GM23338 (cell line): ENCODE data around the gene F13A1. TPM values are rescaled to one million over a fixed set of nuclear protein-coding genes. Genes with fewer than 3 reads are reported as not detected.

ENCODE experiments used
- ATAC-seq: fragments of 200-7000 bp; cut with Tn5 transposase; 3 replicates; pipeline ENCODE4 v1.9.1; 2020
- DNase-seq: peaks from one replicate; pipeline ENCODE4 v3.0.0-alpha.2; 2015; ENCODE audit warnings: low spot score
- H2AFZ ChIP-seq: fragments of 200-600 bp; sonication (generic); 2 replicates; pipeline ENCODE4 v1.8.0; 2016; ENCODE audit warnings: antibody characterized with exemption, mild to moderate bottlenecking, moderate library complexity
- H3F3A ChIP-seq: fragments of 200-600 bp; sonication (generic); replicated peaks from 2 replicates; pipeline ENCODE4 v1.8.0; 2017; ENCODE audit warnings: antibody characterized with exemption, mixed run types, low read depth
- H3K27ac ChIP-seq: fragments of 200-600 bp; sonication (generic); 2 replicates; pipeline ENCODE4 v1.6.1; 2016; ENCODE audit warnings: low read depth
- H3K27me3 ChIP-seq: fragments of 200-600 bp; sonication (generic); 2 replicates; pipeline ENCODE4 v1.8.0; 2016; ENCODE audit warnings: mild to moderate bottlenecking, mixed run types, moderate library complexity; ENCODE audit not compliant: insufficient read depth
- H3K36me3 ChIP-seq: fragments of 200-600 bp; sonication (generic); 2 replicates; pipeline ENCODE4 v1.8.0; 2016; ENCODE audit warnings: mild to moderate bottlenecking; ENCODE audit not compliant: insufficient read depth
- H3K4me1 ChIP-seq: fragments of 200-600 bp; sonication (generic); 2 replicates; pipeline ENCODE4 v1.8.0; 2016; ENCODE audit warnings: mild to moderate bottlenecking, moderate library complexity; ENCODE audit not compliant: insufficient read depth
- H3K4me2 ChIP-seq: fragments of 200-600 bp; sonication (generic); 2 replicates; pipeline ENCODE4 v1.7.1; 2017; ENCODE audit warnings: mixed run types
- H3K4me3 ChIP-seq: fragments of 200-600 bp; sonication (generic); 2 replicates; pipeline ENCODE4 v1.6.1; 2016; ENCODE audit warnings: mixed run types
- H3K79me2 ChIP-seq: fragments of 200-600 bp; sonication (generic); replicated peaks from 2 replicates; pipeline ENCODE4 v1.8.0; 2017; ENCODE audit warnings: mild to moderate bottlenecking; ENCODE audit not compliant: insufficient read depth
- H3K9me2 ChIP-seq: fragments of 200-600 bp; sonication (generic); 2 replicates; pipeline ENCODE4 v1.8.0; 2017; ENCODE audit not compliant: insufficient read depth
- H4K20me1 ChIP-seq: fragments of 200-600 bp; sonication (generic); replicated peaks from 2 replicates; pipeline ENCODE4 v1.8.0; 2017; ENCODE audit warnings: mild to moderate bottlenecking; ENCODE audit not compliant: insufficient read depth
- H3K27ac Mint-ChIP-seq: 2 replicates; pipeline ENCODE4 v1.8.0; 2020; ENCODE audit warnings: inconsistent platforms, mild to moderate bottlenecking, moderate library complexity, mixed read lengths
- H3K27me3 Mint-ChIP-seq: 3 replicates; pipeline ENCODE4 v1.8.0; 2022; ENCODE audit warnings: low read depth, mild to moderate bottlenecking, moderate library complexity, mixed read lengths, inconsistent platforms; ENCODE audit not compliant: insufficient read depth, poor library complexity
- H3K36me3 Mint-ChIP-seq: 3 replicates; pipeline ENCODE4 v1.8.0; 2021; ENCODE audit warnings: low read depth, mild to moderate bottlenecking, inconsistent platforms, moderate library complexity, mixed read lengths
- H3K4me1 Mint-ChIP-seq: 3 replicates; pipeline ENCODE4 v1.8.0; 2020; ENCODE audit warnings: mild to moderate bottlenecking, inconsistent platforms, mixed read lengths
- H3K4me3 Mint-ChIP-seq: 3 replicates; pipeline ENCODE4 v1.8.0; 2021; ENCODE audit warnings: moderate library complexity, mild to moderate bottlenecking, inconsistent platforms, mixed read lengths
- H3K9me3 Mint-ChIP-seq: 3 replicates; pipeline ENCODE4 v1.8.0; 2020; ENCODE audit warnings: moderate library complexity, mild to moderate bottlenecking, inconsistent platforms, mixed read lengths
- CTCF ChIP-seq, 2 experiments: fragments of 200-600 bp in 1 of 2; sonication (generic) in 1 of 2; conservative IDR thresholded peaks; 2 replicates each; pipeline versions ENCODE4 v1.5.1 to v1.6.1; 2016 to 2017; ENCODE audit warnings: antibody characterized with exemption in 2 of 2, low read depth in 2 of 2, mild to moderate bottlenecking in 2 of 2, moderate library complexity in 1 of 2
- ETS1 ChIP-seq: IDR thresholded peaks from 2 replicates; pipeline ENCODE4 v1.6.1; 2016; ENCODE audit warnings: antibody characterized with exemption
- EZH2 ChIP-seq: fragments of 200-600 bp; sonication (generic); IDR thresholded peaks from one replicate; pipeline ENCODE4 v1.8.0; 2017; ENCODE audit warnings: antibody characterized with exemption, mild to moderate bottlenecking, low read depth; ENCODE audit not compliant: unreplicated experiment
- EZH2phosphoT487 ChIP-seq: fragments of 200-600 bp; sonication (generic); IDR thresholded peaks from one replicate; pipeline ENCODE4 v1.8.1; 2018; ENCODE audit warnings: antibody characterized with exemption; ENCODE audit not compliant: unreplicated experiment
- NANOG ChIP-seq: IDR thresholded peaks from 2 replicates; pipeline ENCODE4 v1.6.1; 2016; ENCODE audit warnings: antibody characterized with exemption, borderline replicate concordance
- POLR2AphosphoS5 ChIP-seq: IDR thresholded peaks from 2 replicates; pipeline ENCODE4 v1.6.1; 2016; ENCODE audit warnings: antibody characterized with exemption, low read depth
- REST ChIP-seq: IDR thresholded peaks from one replicate; pipeline ENCODE4 v1.6.1; 2018; ENCODE audit warnings: antibody characterized with exemption; ENCODE audit not compliant: unreplicated experiment
- STAT1 ChIP-seq: IDR thresholded peaks from one replicate; pipeline ENCODE4 v1.6.1; 2016; ENCODE audit warnings: antibody characterized with exemption; ENCODE audit not compliant: unreplicated experiment
- ZNF114 ChIP-seq: fragments of 250-450 bp; sonication (Bioruptor Pico); IDR thresholded peaks from 2 replicates; pipeline ENCODE4 v1.5.0; 2020; ENCODE audit warnings: mild to moderate bottlenecking, moderate library complexity
- ZNF462 ChIP-seq: fragments of 250-450 bp; sonication (Bioruptor Pico); IDR thresholded peaks from 2 replicates; pipeline ENCODE4 v1.5.0; 2020; ENCODE audit warnings: mild to moderate bottlenecking, moderate library complexity
- polyA plus RNA-seq: library from polyadenylated mRNA; unstranded; fragments of >200 nt; fragmentation: Nextera tagmentation; extraction: Ambion mirVana; gene quantifications from 2 replicates; pipeline ENCODE4 v1.2.1, GENCODE V29; 2016
- total RNA-seq: library from RNA; depleted of rRNA; stranded (reverse); fragments of >200 nt; shearing (Covaris generic); gene quantifications from 2 replicates; pipeline ENCODE4 v1.2.3, GENCODE V29; 2014

The F13A1 gene
- total and polyA plus RNA-seq, 2 experiments from 2014 or later, result 0.31 to 0.32 TPM

GRCh38 chr6:6256886-6257285, 63.6 kb downstream of the F13A1 start:
- no peak overlapping the region for H3K27ac Mint-ChIP-seq
- H2AFZ ChIP-seq, result peak overlapping the region; percentile 21
- H3K27me3 ChIP-seq, result no peaks in the 10 kb centered on the region
- H3K9me3 Mint-ChIP-seq, result no peaks in the 10 kb centered on the region
- H3K27ac ChIP-seq, result no peak overlapping the region; the same call in 1 of the 2 replicates
- no peak overlapping the region for H3K4me3 ChIP-seq
- TF ChIP-seq NANOG, result no peak
- TF ChIP-seq ZNF114, result no peak
- H3K9me2 ChIP-seq, result no peaks in the 10 kb centered on the region
- peaks cover 30% of the 10 kb centered on the region for H3K4me1 Mint-ChIP-seq
- no peak overlapping the region for H3K4me3 Mint-ChIP-seq
- H3K36me3 ChIP-seq, result no peaks in the 10 kb centered on the region
- H4K20me1 ChIP-seq, result no peaks in the 10 kb centered on the region
- H3K36me3 Mint-ChIP-seq, result no peaks in the 10 kb centered on the region
- H3F3A ChIP-seq, result no peaks in the 10 kb centered on the region
- no peaks in the 10 kb centered on the region for H3K79me2 ChIP-seq
- ATAC-seq, result no peak
- H3K4me1 ChIP-seq, result peaks cover 9% of the 10 kb centered on the region; the same call in 1 of the 2 replicates
- no peak overlapping the region for H3K4me2 ChIP-seq
- peaks cover 3% of the 10 kb centered on the region for H3K27me3 Mint-ChIP-seq
- peak; percentile 12 for DNase-seq

- Histone ChIP-seq H3K4me1 (peaks cover 9% of the 10 kb centered on the region; the same call in 1 of the 2 replicates), H3K79me2 (no peaks in the 10 kb centered on the region), H3K9me2 (no peaks in the 10 kb centered on the region), H3K36me3 (no peaks in the 10 kb centered on the region), H2AFZ (peak overlapping the region; percentile 21; the same call in 1 of the 2 replicates), H3K27ac (no peak overlapping the region), H3K4me2 (no peak overlapping the region), H3F3A (no peaks in the 10 kb centered on the region), H3K27me3 (no peaks in the 10 kb centered on the region), H4K20me1 (no peaks in the 10 kb centered on the region), H3K4me3 (no peak overlapping the region)
- no peak for DNase-seq
- Mint-ChIP-seq H3K27me3 (peaks cover 3% of the 10 kb centered on the region), H3K4me3 (no peak overlapping the region), H3K27ac (0 out of 2 replicates have a peak overlapping the region, but pooled peaks have one; percentile 55), H3K36me3 (no peaks in the 10 kb centered on the region), H3K4me1 (peaks cover 30% of the 10 kb centered on the region), H3K9me3 (no peaks in the 10 kb centered on the region)
- no peak for ATAC-seq
- TF ChIP-seq POLR2AphosphoS5, result no peak
- no peak for TF ChIP-seq ZNF462 (CRISPR knock-in tag)
- TF ChIP-seq EZH2phosphoT487, result no peak
- no peak for TF ChIP-seq STAT1
- TF ChIP-seq ZNF114, result no peak
- no peak for TF ChIP-seq CTCF (conservative IDR thresholded peaks at IDR 0.05; ENCODE audit: low read depth in 2 of 2)
- no peak for TF ChIP-seq ETS1
- TF ChIP-seq EZH2, result no peak
- TF ChIP-seq REST, result no peak
Measured at GRCh38 chr6:6256259-6256658, 64.2 kb downstream of the F13A1 start.
